MM.1S (cell line): ENCODE data around the gene LIFR.

Source experiments
- DNase-seq: peaks from one replicate; pipeline ENCODE4 v3.0.0-alpha.2; 2015
- H2AFZ ChIP-seq: fragments of 300-600 bp; sonication (generic); 2 replicates; pipeline ENCODE4 v1.6.0; 2016; ENCODE audit warnings: antibody characterized with exemption, low read length
- H3F3A ChIP-seq: fragments of 300-600 bp; sonication (generic); 2 replicates; pipeline ENCODE4 v1.6.1; 2016; ENCODE audit warnings: mild to moderate bottlenecking, antibody characterized with exemption, low read length, moderate library complexity, mixed read lengths; ENCODE audit not compliant: insufficient read depth
- H3K27ac ChIP-seq: fragments of 300-600 bp; sonication (generic); 2 replicates; pipeline ENCODE4 v1.5.1; 2016; ENCODE audit warnings: mild to moderate bottlenecking, low read length
- H3K27me3 ChIP-seq: fragments of 300-600 bp; sonication (generic); replicated peaks from 2 replicates; pipeline ENCODE4 v1.6.0; 2016; ENCODE audit warnings: low read length; ENCODE audit not compliant: insufficient read depth
- H3K36me3 ChIP-seq: fragments of 300-600 bp; sonication (generic); replicated peaks from 2 replicates; pipeline ENCODE4 v1.6.1; 2016; ENCODE audit warnings: mild to moderate bottlenecking, low read length, mixed read lengths; ENCODE audit not compliant: insufficient read depth
- H3K4me1 ChIP-seq: fragments of 300-600 bp; sonication (generic); 2 replicates; pipeline ENCODE4 v1.6.1; 2016; ENCODE audit warnings: low read length, mixed read lengths
- H3K4me2 ChIP-seq: fragments of 300-600 bp; sonication (generic); 2 replicates; pipeline ENCODE4 v1.6.0; 2016; ENCODE audit warnings: low read depth, low read length
- H3K4me3 ChIP-seq: fragments of 300-600 bp; sonication (generic); 2 replicates; pipeline ENCODE4 v1.5.1; 2016; ENCODE audit warnings: low read length, mixed read lengths
- H3K79me2 ChIP-seq: fragments of 300-600 bp; sonication (generic); 2 replicates; pipeline ENCODE4 v1.6.1; 2016; ENCODE audit warnings: mixed run types, low read length, mixed read lengths
- H3K9ac ChIP-seq: fragments of 300-600 bp; sonication (generic); 2 replicates; pipeline ENCODE4 v1.6.1; 2016; ENCODE audit warnings: low read length, mixed read lengths
- H3K9me2 ChIP-seq: fragments of 300-600 bp; sonication (generic); replicated peaks from 2 replicates; pipeline ENCODE4 v1.6.1; 2016; ENCODE audit warnings: mild to moderate bottlenecking, low read length, mixed read lengths; ENCODE audit not compliant: insufficient read depth
- H3K9me3 ChIP-seq: fragments of 300-600 bp; sonication (generic); replicated peaks from 2 replicates; pipeline ENCODE4 v1.6.1; 2016; ENCODE audit warnings: mild to moderate bottlenecking, low read length, mixed read lengths; ENCODE audit not compliant: insufficient read depth
- H4K20me1 ChIP-seq: fragments of 300-600 bp; sonication (generic); 2 replicates; pipeline ENCODE4 v1.6.1; 2016; ENCODE audit warnings: mild to moderate bottlenecking, low read length, moderate library complexity, mixed read lengths; ENCODE audit not compliant: insufficient read depth
- EZH2 ChIP-seq: fragments of 300-600 bp; sonication (generic); optimal IDR thresholded peaks from 2 replicates; pipeline ENCODE3; 2017; ENCODE audit warnings: low read depth, mild to moderate bottlenecking, antibody characterized with exemption, low read length, mixed read lengths
- EZH2phosphoT487 ChIP-seq: fragments of 300-600 bp; sonication (generic); IDR thresholded peaks from 2 replicates; pipeline ENCODE4 v1.6.1; 2018; ENCODE audit warnings: antibody characterized with exemption, low read length
- TF ChIP-seq, protein P1 (sequence below): fragments of 300-600 bp; sonication (generic); IDR thresholded peaks from 2 replicates; pipeline ENCODE4 v1.5.1; 2016; ENCODE audit warnings: antibody characterized with exemption, low read length, mixed read lengths

Gene LIFR

DNA sequence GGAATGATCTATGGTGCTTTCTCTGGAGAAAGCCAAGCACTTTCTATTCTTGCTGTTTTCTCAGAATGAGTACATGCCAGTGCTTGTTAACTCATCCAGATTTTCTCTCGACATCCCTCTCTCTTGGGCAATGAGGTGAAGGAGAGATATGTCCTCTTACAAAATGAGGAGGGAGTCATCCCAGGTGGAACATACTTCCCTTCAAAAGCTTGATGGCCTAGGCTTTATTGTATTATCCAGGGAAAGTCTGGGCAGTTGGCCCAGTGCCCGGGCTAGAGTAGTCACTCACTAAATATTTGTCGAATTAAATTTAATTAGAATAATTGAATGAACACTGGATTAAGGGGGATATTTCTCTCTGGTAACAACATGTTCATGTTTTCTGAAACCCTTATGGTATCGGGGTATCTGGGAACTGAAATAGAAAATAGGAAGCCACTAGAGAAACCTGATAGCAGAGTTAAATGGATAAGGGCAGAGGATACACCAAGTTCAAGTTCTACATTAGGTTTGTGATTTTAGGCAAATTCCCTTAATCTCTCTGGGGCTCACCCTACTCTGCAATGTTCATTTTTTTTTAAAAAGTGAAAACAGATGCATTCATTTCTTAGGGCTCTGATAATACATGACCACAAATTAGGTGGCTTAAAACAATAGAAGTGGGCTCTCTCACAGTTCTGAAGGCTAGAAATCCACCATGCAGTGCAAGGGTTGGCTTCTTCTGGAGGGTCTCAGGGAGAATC lies 99.6 kb downstream of the LIFR start:
- Histone ChIP-seq H3K9me3 (no peaks in the 10 kb centered on the region), H3K79me2 (no peaks in the 10 kb centered on the region), H4K20me1 (no peaks in the 10 kb centered on the region), H3K4me3 (no peak overlapping the region), H3F3A (peaks cover 9% of the 10 kb centered on the region; the same call in 1 of the 2 replicates), H3K4me2 (no peak overlapping the region), H3K27me3 (peaks cover 49% of the 10 kb centered on the region), H3K9ac (no peak overlapping the region), H3K36me3 (no peaks in the 10 kb centered on the region), H3K27ac (no peak overlapping the region), H3K4me1 (peaks cover 41% of the 10 kb centered on the region), H3K9me2 (no peaks in the 10 kb centered on the region), H2AFZ (no peak overlapping the region)
- DNase-seq: no peak
- no peak for TF ChIP-seq EZH2phosphoT487

DNA sequence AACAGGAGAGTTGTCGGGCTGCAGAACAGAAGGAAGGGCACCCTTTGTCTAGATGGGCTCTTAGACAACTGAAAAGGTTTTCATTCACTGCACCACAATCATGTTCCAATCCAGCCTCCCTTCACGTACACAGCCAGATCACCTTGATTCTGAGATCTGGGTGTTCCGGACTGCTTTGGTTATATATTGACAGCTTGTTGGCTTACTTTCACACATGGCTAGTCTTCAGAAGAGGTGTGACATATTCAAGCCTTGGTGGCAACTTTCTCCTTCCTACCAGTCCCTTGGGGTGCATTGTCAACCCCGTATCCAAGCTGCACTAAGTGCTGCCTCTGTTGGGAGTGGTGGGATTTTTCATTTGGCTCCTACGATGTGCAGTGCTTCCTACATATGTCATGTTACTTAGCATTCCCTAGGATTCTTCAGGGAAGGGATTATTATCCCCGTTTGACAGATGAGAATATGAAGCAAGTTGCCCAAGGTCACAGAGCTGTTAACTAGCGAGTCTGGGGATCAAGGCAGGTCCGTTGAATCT lies 100.6 kb downstream of the LIFR start:
- Histone ChIP-seq H3K27me3 (peaks cover 48% of the 10 kb centered on the region), H3K4me2 (no peak overlapping the region)

DNA sequence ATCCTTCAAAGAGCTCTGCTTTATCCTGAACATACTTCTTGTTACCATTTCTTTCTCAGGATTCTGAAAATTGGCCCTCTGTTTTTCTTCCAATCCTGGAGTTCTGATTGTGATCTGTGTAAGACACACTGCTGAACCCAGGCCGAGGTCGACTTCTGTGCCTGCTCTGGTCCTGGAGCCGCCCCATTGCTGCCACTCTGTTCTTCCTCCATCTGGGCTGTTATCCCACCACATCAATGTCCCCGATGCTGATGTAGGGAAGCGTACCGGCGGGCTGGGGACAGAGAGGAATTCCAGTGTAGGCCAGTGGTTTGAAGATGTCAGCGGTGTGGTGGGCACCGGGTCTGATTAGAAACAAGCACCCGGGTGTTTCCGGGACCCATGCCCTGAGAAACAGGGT lies 102.5 kb downstream of the LIFR start:
- peak overlapping the region; percentile 11; the same call in 1 of the 2 replicates for H3K4me3 ChIP-seq
- H3K9me2 ChIP-seq: no peaks in the 10 kb centered on the region
- peak overlapping the region; percentile 58 for H3K4me2 ChIP-seq
- no peaks in the 10 kb centered on the region for H3K9me3 ChIP-seq
- H4K20me1 ChIP-seq: no peaks in the 10 kb centered on the region
- TF ChIP-seq EZH2 (no peak), EZH2phosphoT487 (no peak)
- TF ChIP-seq, protein P1, sequence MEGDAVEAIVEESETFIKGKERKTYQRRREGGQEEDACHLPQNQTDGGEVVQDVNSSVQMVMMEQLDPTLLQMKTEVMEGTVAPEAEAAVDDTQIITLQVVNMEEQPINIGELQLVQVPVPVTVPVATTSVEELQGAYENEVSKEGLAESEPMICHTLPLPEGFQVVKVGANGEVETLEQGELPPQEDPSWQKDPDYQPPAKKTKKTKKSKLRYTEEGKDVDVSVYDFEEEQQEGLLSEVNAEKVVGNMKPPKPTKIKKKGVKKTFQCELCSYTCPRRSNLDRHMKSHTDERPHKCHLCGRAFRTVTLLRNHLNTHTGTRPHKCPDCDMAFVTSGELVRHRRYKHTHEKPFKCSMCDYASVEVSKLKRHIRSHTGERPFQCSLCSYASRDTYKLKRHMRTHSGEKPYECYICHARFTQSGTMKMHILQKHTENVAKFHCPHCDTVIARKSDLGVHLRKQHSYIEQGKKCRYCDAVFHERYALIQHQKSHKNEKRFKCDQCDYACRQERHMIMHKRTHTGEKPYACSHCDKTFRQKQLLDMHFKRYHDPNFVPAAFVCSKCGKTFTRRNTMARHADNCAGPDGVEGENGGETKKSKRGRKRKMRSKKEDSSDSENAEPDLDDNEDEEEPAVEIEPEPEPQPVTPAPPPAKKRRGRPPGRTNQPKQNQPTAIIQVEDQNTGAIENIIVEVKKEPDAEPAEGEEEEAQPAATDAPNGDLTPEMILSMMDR: no peak
- DNase-seq: no peak
- no peaks in the 10 kb centered on the region for H3K36me3 ChIP-seq
- H2AFZ ChIP-seq: no peak overlapping the region
- H3F3A ChIP-seq: peaks cover 9% of the 10 kb centered on the region; the same call in 1 of the 2 replicates
- peaks cover 41% of the 10 kb centered on the region for H3K4me1 ChIP-seq
- no peak overlapping the region for H3K9ac ChIP-seq
- H3K27ac ChIP-seq: no peak overlapping the region
- peaks cover 64% of the 10 kb centered on the region for H3K27me3 ChIP-seq
- H3K79me2 ChIP-seq: no peaks in the 10 kb centered on the region

More for the DNA sequence above, 100.6 kb downstream of the LIFR start:
- no peaks in the 10 kb centered on the region for H3K79me2 ChIP-seq
- no peak overlapping the region for H2AFZ ChIP-seq
- H3K36me3 ChIP-seq: no peaks in the 10 kb centered on the region
- H3K9me3 ChIP-seq: no peaks in the 10 kb centered on the region
- H3K4me3 ChIP-seq: no peak overlapping the region
- DNase-seq: no peak
- H3K9ac ChIP-seq: no peak overlapping the region
- peaks cover 9% of the 10 kb centered on the region; the same call in 1 of the 2 replicates for H3F3A ChIP-seq
- H3K4me1 ChIP-seq: peaks cover 41% of the 10 kb centered on the region
- H4K20me1 ChIP-seq: no peaks in the 10 kb centered on the region
- H3K9me2 ChIP-seq: no peaks in the 10 kb centered on the region
- TF ChIP-seq EZH2: no peak
- TF ChIP-seq EZH2phosphoT487: no peak
- TF ChIP-seq, protein P1: no peak
- no peak overlapping the region for H3K27ac ChIP-seq

DNA sequence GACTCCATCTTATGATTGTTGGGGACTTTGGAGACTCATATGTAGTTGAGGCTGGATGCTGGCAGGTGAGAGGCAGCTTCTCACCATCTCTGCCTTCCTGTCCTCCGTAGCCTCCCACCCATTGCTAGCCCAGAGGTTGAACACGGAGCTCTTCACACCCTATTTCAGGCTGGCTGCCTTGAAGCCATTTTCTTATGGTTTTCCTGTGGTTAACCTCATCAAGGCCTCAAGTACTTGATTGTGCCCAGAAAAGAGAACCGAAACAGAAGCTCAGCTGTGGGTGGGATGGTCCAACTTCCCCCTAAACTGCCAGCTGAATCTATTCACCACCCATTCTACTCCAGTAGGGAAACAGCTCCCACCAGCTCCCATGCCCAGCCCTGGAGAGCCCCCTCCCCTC lies 102.9 kb downstream of the LIFR start:
- H4K20me1 ChIP-seq: no peaks in the 10 kb centered on the region
- H3K9me3 ChIP-seq: no peaks in the 10 kb centered on the region
- H2AFZ ChIP-seq: no peak overlapping the region
- H3F3A ChIP-seq: peaks cover 9% of the 10 kb centered on the region; the same call in 1 of the 2 replicates
- peaks cover 64% of the 10 kb centered on the region for H3K27me3 ChIP-seq
- H3K36me3 ChIP-seq: no peaks in the 10 kb centered on the region
- TF ChIP-seq EZH2: no peak
- TF ChIP-seq, protein P1: no peak
- no peak for TF ChIP-seq EZH2phosphoT487
- H3K4me3 ChIP-seq: peak overlapping the region; percentile 11; the same call in 1 of the 2 replicates
- H3K27ac ChIP-seq: no peak overlapping the region
- H3K4me2 ChIP-seq: peak overlapping the region; percentile 58
- H3K79me2 ChIP-seq: no peaks in the 10 kb centered on the region
- peak; percentile 97 for DNase-seq
- no peaks in the 10 kb centered on the region for H3K9me2 ChIP-seq
- H3K4me1 ChIP-seq: peaks cover 41% of the 10 kb centered on the region
- H3K9ac ChIP-seq: no peak overlapping the region
